Measurements from ENCODE around the gene DDX42. TPM values are rescaled to one million over a fixed set of nuclear protein-coding genes. Genes with fewer than 3 reads are reported as not detected.
"Not testable (repeated sequence)": the region's sequence is repeated elsewhere in the genome, so short reads cannot be mapped to it uniquely, and the experiment has no call there.

DDX42 gene
- total and polyA plus RNA-seq, 10 donors, result 45.0 to 136 (median 116) TPM

DNA sequence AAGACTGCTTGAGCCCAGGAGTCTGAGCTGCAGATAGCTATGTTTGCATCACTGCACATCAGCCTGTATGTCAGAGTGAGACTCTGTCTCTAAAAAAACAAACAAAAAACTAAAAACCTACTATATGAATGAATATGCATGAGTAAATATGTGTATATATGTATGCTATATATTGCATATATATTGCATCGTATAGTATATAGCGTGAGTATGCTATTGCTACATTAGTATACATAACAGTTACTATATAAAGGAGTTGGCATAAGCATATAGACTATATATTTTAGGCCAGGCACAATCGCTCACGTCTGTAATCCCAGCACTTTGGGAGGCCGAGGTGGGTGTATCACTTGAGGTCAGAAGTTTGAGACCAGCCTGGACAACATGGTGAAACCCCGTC lies 16.1 kb downstream of the DDX42 start:
- Histone ChIP-seq H3K36me3 (peaks cover 8 to 99% (median 82%) of the 10 kb centered on the region in 6 donors), H3K27ac (no peak overlapping the region), H3K4me1 (peaks cover 0 to 30% (median 0%) of the 10 kb centered on the region in 6 donors), H3K27me3 (replicated peaks in 1 of 7) (no peaks in the 10 kb centered on the region), H3K9me3 (no peaks in the 10 kb centered on the region), H3K4me3 (no peak overlapping the region)
- 90 to 96% (median 95%) methylated on average over 6 of the region's 6 CpGs for WGBS, 5 donors
- TF ChIP-seq POLR2AphosphoS5 (IDR thresholded peaks at IDR 0.05) (no peak), POLR2A (IDR thresholded peaks at IDR 0.05) (no peak)
- TF ChIP-seq, protein P1, sequence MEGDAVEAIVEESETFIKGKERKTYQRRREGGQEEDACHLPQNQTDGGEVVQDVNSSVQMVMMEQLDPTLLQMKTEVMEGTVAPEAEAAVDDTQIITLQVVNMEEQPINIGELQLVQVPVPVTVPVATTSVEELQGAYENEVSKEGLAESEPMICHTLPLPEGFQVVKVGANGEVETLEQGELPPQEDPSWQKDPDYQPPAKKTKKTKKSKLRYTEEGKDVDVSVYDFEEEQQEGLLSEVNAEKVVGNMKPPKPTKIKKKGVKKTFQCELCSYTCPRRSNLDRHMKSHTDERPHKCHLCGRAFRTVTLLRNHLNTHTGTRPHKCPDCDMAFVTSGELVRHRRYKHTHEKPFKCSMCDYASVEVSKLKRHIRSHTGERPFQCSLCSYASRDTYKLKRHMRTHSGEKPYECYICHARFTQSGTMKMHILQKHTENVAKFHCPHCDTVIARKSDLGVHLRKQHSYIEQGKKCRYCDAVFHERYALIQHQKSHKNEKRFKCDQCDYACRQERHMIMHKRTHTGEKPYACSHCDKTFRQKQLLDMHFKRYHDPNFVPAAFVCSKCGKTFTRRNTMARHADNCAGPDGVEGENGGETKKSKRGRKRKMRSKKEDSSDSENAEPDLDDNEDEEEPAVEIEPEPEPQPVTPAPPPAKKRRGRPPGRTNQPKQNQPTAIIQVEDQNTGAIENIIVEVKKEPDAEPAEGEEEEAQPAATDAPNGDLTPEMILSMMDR (IDR thresholded peaks at IDR 0.05 in 8 of 11, conservative IDR thresholded peaks at IDR 0.05 in 3 of 11), result no peak
- DNase-seq, result no peak
- intact Hi-C loops (cut with DNase I; ENCODE audit: low total_unique reads), result no loop called here

DNA sequence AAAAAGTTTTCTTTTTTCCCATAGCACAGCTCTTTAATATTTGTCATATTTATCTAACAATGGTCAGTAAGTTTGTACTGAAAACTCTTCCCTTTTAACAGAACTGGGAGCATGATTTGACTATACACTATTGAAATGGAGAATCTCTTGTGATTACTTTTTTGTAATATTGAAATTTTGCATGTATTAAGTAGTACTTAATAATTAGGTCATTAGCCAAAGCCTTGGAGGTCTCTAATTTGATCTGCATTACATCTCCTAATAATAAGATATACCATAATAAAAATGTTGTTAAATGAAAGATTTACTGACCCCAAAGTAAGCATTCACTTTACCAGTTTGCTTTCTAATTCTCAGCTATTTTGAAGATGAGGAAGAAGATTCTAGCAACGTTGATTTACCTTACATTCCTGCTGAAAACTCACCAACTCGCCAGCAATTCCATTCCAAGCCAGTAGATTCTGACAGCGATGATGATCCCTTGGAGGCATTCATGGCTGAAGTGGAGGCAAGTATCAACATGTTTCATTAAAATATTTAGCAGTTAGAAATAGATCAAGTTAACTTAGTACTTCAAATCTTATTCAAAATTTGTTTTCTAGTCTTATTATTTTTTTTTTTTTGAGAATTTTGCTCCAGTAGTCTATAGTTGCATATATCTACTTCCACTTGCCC lies 18.2 kb downstream of the DDX42 start:
- TF ChIP-seq POLR2AphosphoS5 (IDR thresholded peaks at IDR 0.05) (no peak), POLR2A (IDR thresholded peaks at IDR 0.05) (no peak)
- TF ChIP-seq, protein P1 (IDR thresholded peaks at IDR 0.05 in 8 of 11, conservative IDR thresholded peaks at IDR 0.05 in 3 of 11), result no peak

DNA sequence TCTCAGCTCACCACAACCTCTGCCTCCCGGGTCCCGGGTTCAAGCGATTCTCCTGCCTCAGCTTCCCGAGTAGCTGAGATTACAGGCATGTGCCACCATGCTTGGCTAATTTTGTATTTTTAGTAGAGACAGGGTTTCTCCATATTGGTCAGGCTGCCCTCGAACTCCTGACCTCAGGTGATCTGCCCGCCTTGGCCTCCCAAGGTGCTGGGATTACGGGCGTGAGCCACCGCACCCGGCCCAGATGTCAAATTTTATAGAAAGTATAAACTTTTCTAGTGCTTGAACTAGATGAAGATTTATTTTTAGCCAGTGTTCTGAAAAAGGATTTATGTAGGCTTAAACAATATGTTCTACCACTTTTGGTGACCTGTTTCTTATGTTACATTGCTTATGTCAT lies 22.4 kb downstream of the DDX42 start:
- not testable (repeated sequence) for DNase-seq

More for the DNA sequence above, 18.2 kb downstream of the DDX42 start:
- Histone ChIP-seq H3K9me3 (no peaks in the 10 kb centered on the region), H3K36me3 (peaks cover 10 to 100% (median 97%) of the 10 kb centered on the region in 6 donors), H3K4me1 (peaks cover 0 to 12% (median 0%) of the 10 kb centered on the region in 6 donors), H3K27ac (no peak overlapping the region), H3K4me3 (no peak overlapping the region), H3K27me3 (replicated peaks in 1 of 7) (no peaks in the 10 kb centered on the region)
- intact Hi-C loops (cut with DNase I; ENCODE audit: low total_unique reads), result no loop called here
- no peak for DNase-seq
- 83 to 94% (median 91%) methylated on average over 3 of the region's 3 CpGs for WGBS, 5 donors

DNA sequence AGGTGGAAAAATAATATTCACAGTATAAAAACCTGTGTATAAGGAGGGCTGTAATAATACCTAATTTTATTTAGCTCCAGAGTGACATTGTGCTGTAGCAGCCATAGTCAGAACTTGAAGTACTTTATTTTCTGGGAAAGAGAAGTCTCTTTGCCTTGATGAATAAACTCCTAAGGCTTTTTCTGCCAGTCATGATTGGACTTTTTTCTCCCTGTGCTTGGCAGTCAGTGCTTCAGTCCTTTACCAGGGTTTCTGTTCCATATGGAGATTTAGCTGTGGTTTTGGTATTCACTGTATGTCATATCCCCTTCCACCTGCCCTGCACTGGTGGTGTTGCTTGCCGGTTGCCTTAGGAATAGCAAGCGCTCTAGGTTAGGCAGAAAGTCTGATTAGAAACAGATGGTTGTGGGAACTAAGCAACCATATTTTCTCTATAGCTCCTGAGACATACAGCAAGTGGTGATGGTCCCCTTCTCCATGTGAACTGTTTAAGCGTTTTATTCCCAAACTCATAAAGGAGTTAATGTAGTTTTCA lies 24.7 kb downstream of the DDX42 start:
- Histone ChIP-seq H3K27ac (no peak overlapping the region), H3K36me3 (peaks cover 6 to 100% (median 97%) of the 10 kb centered on the region in 6 donors), H3K4me1 (no peaks in the 10 kb centered on the region), H3K9me3 (no peaks in the 10 kb centered on the region), H3K4me3 (no peak overlapping the region), H3K27me3 (replicated peaks in 1 of 7) (no peaks in the 10 kb centered on the region)
- TF ChIP-seq POLR2A (IDR thresholded peaks at IDR 0.05) (no peak), POLR2AphosphoS5 (IDR thresholded peaks at IDR 0.05) (no peak)
- TF ChIP-seq, protein P1 (IDR thresholded peaks at IDR 0.05 in 8 of 11, conservative IDR thresholded peaks at IDR 0.05 in 3 of 11), result no peak
- WGBS, 5 donors, result 94 to 98% (median 95%) methylated on average over 3 of the region's 3 CpGs
- intact Hi-C loops (cut with DNase I; ENCODE audit: low total_unique reads), result no loop called here
- no peak for DNase-seq

More for the DNA sequence above, 22.4 kb downstream of the DDX42 start:
- H3K9me3 ChIP-seq; H3K4me1 ChIP-seq; intact Hi-C loops (cut with DNase I; ENCODE audit: low total_unique reads); H3K27ac ChIP-seq; H3K27me3 ChIP-seq (replicated peaks in 1 of 7); H3K4me3 ChIP-seq: not testable (repeated sequence)
- peaks cover 10 to 100% (median 98%) of the 10 kb centered on the region in 6 donors for H3K36me3 ChIP-seq
- WGBS, 5 donors, result 96 to 98% (median 97%) methylated on average over 10 of the region's 10 CpGs

Data from spleen (tissue), 11 donors.